Fibroblast of lung (primary cell): Measurements from ENCODE around the gene TOGARAM1.

ENCODE experiments used
- EZH2 ChIP-seq: IDR thresholded peaks from 2 replicates; pipeline ENCODE4 v1.5.1; 2012; ENCODE audit warnings: low read length, control low read depth, mild to moderate bottlenecking; ENCODE audit errors: missing control alignments
- TF ChIP-seq, protein P1 (sequence below), 2 donors: IDR thresholded peaks in 1 of 2; conservative IDR thresholded peaks in 1 of 2; 1 replicate in 1 of 2; 2 replicates in 1 of 2; pipeline ENCODE4 v1.5.1; 2011 to 2012; ENCODE audit warnings: low read length in 2 of 2, control low read depth in 1 of 2, inconsistent platforms in 1 of 2, low read depth in 1 of 2, mild to moderate bottlenecking in 1 of 2

DNA sequence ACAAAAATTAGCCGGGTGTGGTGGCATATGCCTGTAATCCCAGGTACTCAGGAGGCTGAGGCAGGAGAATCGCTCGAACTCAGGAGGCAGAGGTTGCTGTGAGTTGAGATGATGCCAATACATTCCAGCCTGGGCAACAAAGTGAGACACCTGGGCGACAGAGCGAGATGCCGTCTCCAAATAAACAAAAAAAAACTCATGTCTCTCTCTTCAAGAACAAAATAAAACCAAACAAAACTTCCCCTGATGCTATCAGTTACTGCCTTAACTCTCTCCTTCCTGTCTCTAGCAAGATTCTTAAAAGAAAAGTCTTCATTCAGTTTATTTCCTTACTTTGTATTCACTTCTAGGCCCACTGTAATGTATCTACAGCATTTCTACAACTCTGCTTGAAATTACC lies 21.0 kb upstream of the TOGARAM1 start:
- TF ChIP-seq, protein P1, sequence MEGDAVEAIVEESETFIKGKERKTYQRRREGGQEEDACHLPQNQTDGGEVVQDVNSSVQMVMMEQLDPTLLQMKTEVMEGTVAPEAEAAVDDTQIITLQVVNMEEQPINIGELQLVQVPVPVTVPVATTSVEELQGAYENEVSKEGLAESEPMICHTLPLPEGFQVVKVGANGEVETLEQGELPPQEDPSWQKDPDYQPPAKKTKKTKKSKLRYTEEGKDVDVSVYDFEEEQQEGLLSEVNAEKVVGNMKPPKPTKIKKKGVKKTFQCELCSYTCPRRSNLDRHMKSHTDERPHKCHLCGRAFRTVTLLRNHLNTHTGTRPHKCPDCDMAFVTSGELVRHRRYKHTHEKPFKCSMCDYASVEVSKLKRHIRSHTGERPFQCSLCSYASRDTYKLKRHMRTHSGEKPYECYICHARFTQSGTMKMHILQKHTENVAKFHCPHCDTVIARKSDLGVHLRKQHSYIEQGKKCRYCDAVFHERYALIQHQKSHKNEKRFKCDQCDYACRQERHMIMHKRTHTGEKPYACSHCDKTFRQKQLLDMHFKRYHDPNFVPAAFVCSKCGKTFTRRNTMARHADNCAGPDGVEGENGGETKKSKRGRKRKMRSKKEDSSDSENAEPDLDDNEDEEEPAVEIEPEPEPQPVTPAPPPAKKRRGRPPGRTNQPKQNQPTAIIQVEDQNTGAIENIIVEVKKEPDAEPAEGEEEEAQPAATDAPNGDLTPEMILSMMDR (conservative IDR thresholded peaks at IDR 0.05 in 1 of 2, IDR thresholded peaks at IDR 0.05 in 1 of 2; ENCODE audit: low read depth in 1 of 2, low read length in 2 of 2), result no peak
- no peak for TF ChIP-seq EZH2
